ENCODE measurements around the gene MVB12B. TPM values are rescaled to one million over a fixed set of nuclear protein-coding genes. Genes with fewer than 3 reads are reported as not detected.

MVB12B gene
- total RNA-seq, 1 experiment from 2014 or later, result 5.7 TPM

DNA sequence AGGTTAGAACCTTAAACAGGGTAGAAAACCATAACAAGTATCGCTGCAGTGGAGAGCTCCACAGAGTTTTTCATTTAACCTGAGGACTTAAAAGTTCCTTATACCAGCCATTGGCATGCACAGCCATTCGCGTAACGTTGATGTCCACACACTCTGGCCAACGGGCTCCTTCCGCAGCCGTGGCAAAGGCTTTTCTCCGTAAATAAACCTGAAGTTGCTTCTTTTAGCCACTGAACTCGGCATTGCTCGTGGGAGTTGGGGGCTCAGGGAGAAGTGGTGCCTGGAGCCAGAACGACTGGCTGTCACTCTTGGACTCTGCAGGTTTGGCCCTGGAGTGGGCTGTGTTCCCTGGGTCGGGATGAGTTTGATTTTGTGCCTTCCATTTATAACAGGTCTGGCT lies 161.2 kb downstream of the MVB12B start (continued):
- TF ChIP-seq, protein P1, sequence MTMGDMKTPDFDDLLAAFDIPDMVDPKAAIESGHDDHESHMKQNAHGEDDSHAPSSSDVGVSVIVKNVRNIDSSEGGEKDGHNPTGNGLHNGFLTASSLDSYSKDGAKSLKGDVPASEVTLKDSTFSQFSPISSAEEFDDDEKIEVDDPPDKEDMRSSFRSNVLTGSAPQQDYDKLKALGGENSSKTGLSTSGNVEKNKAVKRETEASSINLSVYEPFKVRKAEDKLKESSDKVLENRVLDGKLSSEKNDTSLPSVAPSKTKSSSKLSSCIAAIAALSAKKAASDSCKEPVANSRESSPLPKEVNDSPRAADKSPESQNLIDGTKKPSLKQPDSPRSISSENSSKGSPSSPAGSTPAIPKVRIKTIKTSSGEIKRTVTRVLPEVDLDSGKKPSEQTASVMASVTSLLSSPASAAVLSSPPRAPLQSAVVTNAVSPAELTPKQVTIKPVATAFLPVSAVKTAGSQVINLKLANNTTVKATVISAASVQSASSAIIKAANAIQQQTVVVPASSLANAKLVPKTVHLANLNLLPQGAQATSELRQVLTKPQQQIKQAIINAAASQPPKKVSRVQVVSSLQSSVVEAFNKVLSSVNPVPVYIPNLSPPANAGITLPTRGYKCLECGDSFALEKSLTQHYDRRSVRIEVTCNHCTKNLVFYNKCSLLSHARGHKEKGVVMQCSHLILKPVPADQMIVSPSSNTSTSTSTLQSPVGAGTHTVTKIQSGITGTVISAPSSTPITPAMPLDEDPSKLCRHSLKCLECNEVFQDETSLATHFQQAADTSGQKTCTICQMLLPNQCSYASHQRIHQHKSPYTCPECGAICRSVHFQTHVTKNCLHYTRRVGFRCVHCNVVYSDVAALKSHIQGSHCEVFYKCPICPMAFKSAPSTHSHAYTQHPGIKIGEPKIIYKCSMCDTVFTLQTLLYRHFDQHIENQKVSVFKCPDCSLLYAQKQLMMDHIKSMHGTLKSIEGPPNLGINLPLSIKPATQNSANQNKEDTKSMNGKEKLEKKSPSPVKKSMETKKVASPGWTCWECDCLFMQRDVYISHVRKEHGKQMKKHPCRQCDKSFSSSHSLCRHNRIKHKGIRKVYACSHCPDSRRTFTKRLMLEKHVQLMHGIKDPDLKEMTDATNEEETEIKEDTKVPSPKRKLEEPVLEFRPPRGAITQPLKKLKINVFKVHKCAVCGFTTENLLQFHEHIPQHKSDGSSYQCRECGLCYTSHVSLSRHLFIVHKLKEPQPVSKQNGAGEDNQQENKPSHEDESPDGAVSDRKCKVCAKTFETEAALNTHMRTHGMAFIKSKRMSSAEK (CRISPR knock-in tag; IDR thresholded peaks at IDR 0.05; ENCODE audit: borderline replicate concordance), result no peak

DNA sequence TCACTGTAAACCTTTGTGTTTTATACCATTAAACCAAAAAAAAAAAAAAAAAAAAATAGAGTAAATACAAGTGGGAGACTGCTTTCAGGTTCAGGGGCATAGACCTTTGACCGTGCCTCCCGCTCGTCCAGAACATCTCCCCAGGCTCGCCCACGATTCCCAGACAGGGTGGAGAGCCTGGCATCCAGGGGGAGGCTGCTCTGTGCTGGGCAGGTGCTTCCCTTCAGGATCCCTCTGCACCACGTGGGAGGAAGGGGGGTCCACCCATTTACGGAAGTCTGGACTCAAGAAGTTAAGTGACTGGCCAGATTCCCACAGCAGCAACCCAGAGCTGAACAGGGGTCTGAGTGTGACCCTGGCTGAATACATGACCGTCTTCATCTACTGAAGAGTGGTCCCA lies 161.7 kb downstream of the MVB12B start:
- no peak for TF ChIP-seq GRHL2 (CRISPR knock-in tag; IDR thresholded peaks at IDR 0.05; ENCODE audit: insufficient replicate concordance, severe bottlenecking)
- TF ChIP-seq CBFB (CRISPR knock-in tag; IDR thresholded peaks at IDR 0.05; ENCODE audit: low read depth), result no peak
- TF ChIP-seq, protein P2, sequence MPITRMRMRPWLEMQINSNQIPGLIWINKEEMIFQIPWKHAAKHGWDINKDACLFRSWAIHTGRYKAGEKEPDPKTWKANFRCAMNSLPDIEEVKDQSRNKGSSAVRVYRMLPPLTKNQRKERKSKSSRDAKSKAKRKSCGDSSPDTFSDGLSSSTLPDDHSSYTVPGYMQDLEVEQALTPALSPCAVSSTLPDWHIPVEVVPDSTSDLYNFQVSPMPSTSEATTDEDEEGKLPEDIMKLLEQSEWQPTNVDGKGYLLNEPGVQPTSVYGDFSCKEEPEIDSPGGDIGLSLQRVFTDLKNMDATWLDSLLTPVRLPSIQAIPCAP (CRISPR knock-in tag; IDR thresholded peaks at IDR 0.05), result no peak
- TF ChIP-seq ZNF671 (CRISPR knock-in tag; IDR thresholded peaks at IDR 0.05), result no peak
- TF ChIP-seq, protein P3, sequence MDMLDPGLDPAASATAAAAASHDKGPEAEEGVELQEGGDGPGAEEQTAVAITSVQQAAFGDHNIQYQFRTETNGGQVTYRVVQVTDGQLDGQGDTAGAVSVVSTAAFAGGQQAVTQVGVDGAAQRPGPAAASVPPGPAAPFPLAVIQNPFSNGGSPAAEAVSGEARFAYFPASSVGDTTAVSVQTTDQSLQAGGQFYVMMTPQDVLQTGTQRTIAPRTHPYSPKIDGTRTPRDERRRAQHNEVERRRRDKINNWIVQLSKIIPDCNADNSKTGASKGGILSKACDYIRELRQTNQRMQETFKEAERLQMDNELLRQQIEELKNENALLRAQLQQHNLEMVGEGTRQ (CRISPR knock-in tag; IDR thresholded peaks at IDR 0.05), result no peak
- TF ChIP-seq, protein P4, sequence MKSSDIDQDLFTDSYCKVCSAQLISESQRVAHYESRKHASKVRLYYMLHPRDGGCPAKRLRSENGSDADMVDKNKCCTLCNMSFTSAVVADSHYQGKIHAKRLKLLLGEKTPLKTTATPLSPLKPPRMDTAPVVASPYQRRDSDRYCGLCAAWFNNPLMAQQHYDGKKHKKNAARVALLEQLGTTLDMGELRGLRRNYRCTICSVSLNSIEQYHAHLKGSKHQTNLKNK (CRISPR knock-in tag; IDR thresholded peaks at IDR 0.05), result no peak
- TF ChIP-seq, protein P5, sequence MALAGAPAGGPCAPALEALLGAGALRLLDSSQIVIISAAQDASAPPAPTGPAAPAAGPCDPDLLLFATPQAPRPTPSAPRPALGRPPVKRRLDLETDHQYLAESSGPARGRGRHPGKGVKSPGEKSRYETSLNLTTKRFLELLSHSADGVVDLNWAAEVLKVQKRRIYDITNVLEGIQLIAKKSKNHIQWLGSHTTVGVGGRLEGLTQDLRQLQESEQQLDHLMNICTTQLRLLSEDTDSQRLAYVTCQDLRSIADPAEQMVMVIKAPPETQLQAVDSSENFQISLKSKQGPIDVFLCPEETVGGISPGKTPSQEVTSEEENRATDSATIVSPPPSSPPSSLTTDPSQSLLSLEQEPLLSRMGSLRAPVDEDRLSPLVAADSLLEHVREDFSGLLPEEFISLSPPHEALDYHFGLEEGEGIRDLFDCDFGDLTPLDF (CRISPR knock-in tag; IDR thresholded peaks at IDR 0.05), result no peak
- TF ChIP-seq, protein P6, sequence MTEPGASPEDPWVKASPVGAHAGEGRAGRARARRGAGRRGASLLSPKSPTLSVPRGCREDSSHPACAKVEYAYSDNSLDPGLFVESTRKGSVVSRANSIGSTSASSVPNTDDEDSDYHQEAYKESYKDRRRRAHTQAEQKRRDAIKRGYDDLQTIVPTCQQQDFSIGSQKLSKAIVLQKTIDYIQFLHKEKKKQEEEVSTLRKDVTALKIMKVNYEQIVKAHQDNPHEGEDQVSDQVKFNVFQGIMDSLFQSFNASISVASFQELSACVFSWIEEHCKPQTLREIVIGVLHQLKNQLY (CRISPR knock-in tag; IDR thresholded peaks at IDR 0.05), result no peak
- TF ChIP-seq RORB (CRISPR knock-in tag; IDR thresholded peaks at IDR 0.05), result no peak
- TF ChIP-seq RELA (CRISPR knock-in tag; IDR thresholded peaks at IDR 0.05; ENCODE audit: borderline replicate concordance), result no peak
- Mint-ChIP-seq H3K27ac (no peak overlapping the region), H3K27me3 (ENCODE audit: low read depth) (no peaks in the 10 kb centered on the region; the same call in 1 of the 2 replicates), H3K4me1 (peaks cover 12% of the 10 kb centered on the region), H3K4me3 (no peak overlapping the region), H3K36me3 (no peaks in the 10 kb centered on the region), H3K9me3 (no peaks in the 10 kb centered on the region)
- no peak for DNase-seq (ENCODE audit: low spot score)
- ATAC-seq, result no peak
- CTCF ChIA-PET, result interaction anchor here (1.4 kb wide), 1 partner anchor 11 kb away, joined by 3 read pairs; no protein-coding TSS in a partner anchor
- POLR2A ChIA-PET, result no interaction called here

DNA sequence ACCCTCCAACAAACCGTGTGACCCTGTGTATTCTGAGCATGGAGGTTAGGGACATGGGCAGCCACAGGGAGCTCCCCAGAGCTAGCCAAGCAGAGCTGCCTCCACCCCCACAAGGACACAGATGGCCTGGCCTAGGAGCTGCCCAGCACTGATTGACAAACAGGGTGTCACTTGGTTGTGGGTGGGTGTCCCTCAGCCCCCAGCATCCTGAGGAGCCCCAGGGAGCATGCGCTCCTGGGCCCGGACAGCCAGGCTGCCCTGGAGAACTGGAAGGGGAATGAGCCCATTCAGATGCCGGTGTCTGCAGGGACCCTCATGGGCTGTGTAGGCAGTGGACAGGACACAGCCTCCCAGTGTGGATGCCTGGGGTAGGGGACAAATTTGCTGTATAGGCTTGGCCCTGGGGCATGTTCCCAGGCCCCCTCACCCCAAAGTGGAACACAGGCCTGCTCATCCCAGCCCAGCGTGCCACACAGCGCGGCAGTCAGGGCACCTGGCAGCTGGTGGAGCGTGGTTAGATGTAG lies 162.3 kb downstream of the MVB12B start:
- Mint-ChIP-seq H3K36me3 (no peaks in the 10 kb centered on the region), H3K27ac (no peak overlapping the region), H3K4me1 (peaks cover 12% of the 10 kb centered on the region), H3K27me3 (ENCODE audit: low read depth) (no peaks in the 10 kb centered on the region; the same call in 1 of the 2 replicates), H3K9me3 (no peaks in the 10 kb centered on the region), H3K4me3 (no peak overlapping the region)
- DNase-seq (ENCODE audit: low spot score) (no peak), ATAC-seq (no peak)
- CTCF ChIA-PET, result interaction anchor here (1.4 kb wide), 1 partner anchor 10 kb away, joined by 3 read pairs; no protein-coding TSS in a partner anchor
- POLR2A ChIA-PET, result no interaction called here
- TF ChIP-seq NR3C1 (CRISPR knock-in tag; conservative IDR thresholded peaks at IDR 0.05; ENCODE audit: low read depth), result no peak
- no peak for TF ChIP-seq ZNF263 (CRISPR knock-in tag; IDR thresholded peaks at IDR 0.05; ENCODE audit: low read depth)
- TF ChIP-seq TP53 (CRISPR knock-in tag; IDR thresholded peaks at IDR 0.05), result no peak
- no peak for TF ChIP-seq FOXK1 (CRISPR knock-in tag; IDR thresholded peaks at IDR 0.05)
- no peak for TF ChIP-seq GABPB1 (CRISPR knock-in tag; IDR thresholded peaks at IDR 0.05)
- TF ChIP-seq MXD4 (CRISPR knock-in tag; IDR thresholded peaks at IDR 0.05; ENCODE audit: borderline replicate concordance), result no peak
- TF ChIP-seq, protein P7, sequence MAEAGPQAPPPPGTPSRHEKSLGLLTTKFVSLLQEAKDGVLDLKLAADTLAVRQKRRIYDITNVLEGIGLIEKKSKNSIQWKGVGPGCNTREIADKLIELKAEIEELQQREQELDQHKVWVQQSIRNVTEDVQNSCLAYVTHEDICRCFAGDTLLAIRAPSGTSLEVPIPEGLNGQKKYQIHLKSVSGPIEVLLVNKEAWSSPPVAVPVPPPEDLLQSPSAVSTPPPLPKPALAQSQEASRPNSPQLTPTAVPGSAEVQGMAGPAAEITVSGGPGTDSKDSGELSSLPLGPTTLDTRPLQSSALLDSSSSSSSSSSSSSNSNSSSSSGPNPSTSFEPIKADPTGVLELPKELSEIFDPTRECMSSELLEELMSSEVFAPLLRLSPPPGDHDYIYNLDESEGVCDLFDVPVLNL (CRISPR knock-in tag; IDR thresholded peaks at IDR 0.05; ENCODE audit: borderline replicate concordance, low read depth), result no peak
- no peak for TF ChIP-seq ZNF232 (CRISPR knock-in tag; IDR thresholded peaks at IDR 0.05)
- no peak for TF ChIP-seq CREB1 (CRISPR knock-in tag; IDR thresholded peaks at IDR 0.05)
- no peak for TF ChIP-seq RORB (CRISPR knock-in tag; IDR thresholded peaks at IDR 0.05)

Data from WTC11 (cell line).